ENCODE results near the gene IFITM10.
A peak's percentile ranks its signal among the peaks of the same experiment; 100 is the strongest.

Gene IFITM10

GRCh38 chr11:1750840-1751530, 590 bp upstream of the IFITM10 start:
- no peak for DNase-seq

- no peak for DNase-seq
These were observed 722 bp downstream of the IFITM10 start for GRCh38 chr11:1749395-1750351.

GRCh38 chr11:1748636-1749394, 1.6 kb downstream of the IFITM10 start:
- no peak for DNase-seq

- DNase-seq = no peak
These were observed 2.4 kb downstream of the IFITM10 start for GRCh38 chr11:1747753-1748635.

GRCh38 chr11:1746956-1747752, 3.2 kb downstream of the IFITM10 start:
- DNase-seq = peak; percentile 23

GRCh38 chr11:1746511-1746931, 3.9 kb downstream of the IFITM10 start:
- DNase-seq = peak; percentile 26

- DNase-seq = peak; percentile 14
These were observed 4.6 kb downstream of the IFITM10 start for GRCh38 chr11:1745701-1746320.

- DNase-seq = no peak
These were observed 5.3 kb downstream of the IFITM10 start for GRCh38 chr11:1744891-1745700.

GRCh38 chr11:1744137-1744886, 6.1 kb downstream of the IFITM10 start:
- no peak for DNase-seq

GRCh38 chr11:1743585-1744136, 6.7 kb downstream of the IFITM10 start:
- no peak for DNase-seq

- no peak for DNase-seq
These were observed 7.4 kb downstream of the IFITM10 start for GRCh38 chr11:1742869-1743584.

GRCh38 chr11:1742371-1742770, 8.0 kb downstream of the IFITM10 start:
- no peak for DNase-seq

- DNase-seq = no peak
These were observed 8.7 kb downstream of the IFITM10 start for GRCh38 chr11:1741741-1742140.

- DNase-seq = no peak
These were observed 9.4 kb downstream of the IFITM10 start for GRCh38 chr11:1740786-1741530.

GRCh38 chr11:1739576-1739975, 10.8 kb downstream of the IFITM10 start:
- no peak for DNase-seq

GRCh38 chr11:1738380-1738779, 12.0 kb downstream of the IFITM10 start:
- no peak for DNase-seq

- no peak for DNase-seq
These were observed 13.2 kb downstream of the IFITM10 start for GRCh38 chr11:1737080-1737757.

Data from activated CD4-positive, CD25-positive, alpha-beta regulatory T cell treated with anti-CD3 and anti-CD28 coated beads, Interleukin-2, amount 50 U/mL, for 72 hours (primary cell).